Adrenal gland (tissue), 5 donors: ENCODE measurements around the gene WNT2B.

ENCODE experiments used
- CTCF ChIP-seq, 6 experiments: fragments of 450-650 bp in 4 of 6; fragments of 200-600 bp in 2 of 6; sonication (generic) in 1 of 6; IDR thresholded peaks; 1 replicate in 5 of 6; 2 replicates in 1 of 6; pipeline versions ENCODE4 v1.5.1 to v1.8.0; 2016 to 2021; ENCODE audit warnings: antibody characterized with exemption in 6 of 6, mild to moderate bottlenecking in 2 of 6, moderate library complexity in 1 of 6
- POLR2A ChIP-seq, 2 donors: fragments of 450-650 bp; IDR thresholded peaks; one replicate each; pipeline ENCODE4 v1.6.1; 2017; ENCODE audit warnings: antibody characterized with exemption in 2 of 2, mild to moderate bottlenecking in 2 of 2, moderate library complexity in 1 of 2
- donor health status: DM: no; HTN: no; CAD: no.

GRCh38 chr1:112508278-112509004 lies at the start of gene WNT2B:
- peak in 1 of 6 experiments; percentile 9 for TF ChIP-seq CTCF (IDR thresholded peaks at IDR 0.05)
- no peak for TF ChIP-seq POLR2A (IDR thresholded peaks at IDR 0.05)
